Dermis microvascular lymphatic vessel endothelial cell (primary cell): Measurements from ENCODE around the gene OSBPL6. TPM values are rescaled to one million over a fixed set of nuclear protein-coding genes. Genes with fewer than 3 reads are reported as not detected.
A peak's percentile ranks its signal among the peaks of the same experiment; 100 is the strongest.
"Not testable (repeated sequence)": the region's sequence is repeated elsewhere in the genome, so short reads cannot be mapped to it uniquely, and the experiment has no call there.

Source experiments
- DNase-seq, 2 donors: peaks; one replicate each; pipeline versions ENCODE4 v3.0.0 to v3.0.0-alpha.2; 2010; ENCODE audit warnings: low read depth in 2 of 2
- total RNA-seq: library from RNA; depleted of rRNA; stranded (reverse); fragments of >200 nt; gene quantifications from 2 replicates; pipeline ENCODE4 v1.2.1, GENCODE V29; 2014

OSBPL6 gene
- total RNA-seq, 1 donor from 2014 or later = 3.9 TPM

GRCh38 chr2:178397002-178397605, 202.8 kb downstream of the OSBPL6 start:
- peak in 1 of 2 donors; percentile 62 for DNase-seq

GRCh38 chr2:178401994-178402437, 207.7 kb downstream of the OSBPL6 start:
- no peak for DNase-seq

- DNase-seq = no peak
Observed at GRCh38 chr2:178403671-178404306, 209.5 kb downstream of the OSBPL6 start.

- peak in 1 of 2 donors; percentile 93 for DNase-seq
Observed at GRCh38 chr2:178404368-178404767, 210.1 kb downstream of the OSBPL6 start.

- no peak for DNase-seq
Observed at GRCh38 chr2:178409261-178409660, 214.9 kb downstream of the OSBPL6 start.

- no peak for DNase-seq
Observed at GRCh38 chr2:178412047-178412446, 217.7 kb downstream of the OSBPL6 start.

GRCh38 chr2:178412453-178412852, 218.1 kb downstream of the OSBPL6 start:
- not testable (repeated sequence) for DNase-seq

GRCh38 chr2:178413472-178414265, 219.4 kb downstream of the OSBPL6 start:
- DNase-seq = peak in 1 of 2 donors; percentile 77

GRCh38 chr2:178414266-178415247, 220.2 kb downstream of the OSBPL6 start:
- peak; percentile 83 to 96 for DNase-seq

GRCh38 chr2:178415979-178416378, 221.7 kb downstream of the OSBPL6 start:
- DNase-seq = no peak

- no peak for DNase-seq
Observed at GRCh38 chr2:178417916-178418315, 223.6 kb downstream of the OSBPL6 start.

GRCh38 chr2:178418426-178418825, 224.1 kb downstream of the OSBPL6 start:
- DNase-seq = no peak

GRCh38 chr2:178419123-178419522, 224.8 kb downstream of the OSBPL6 start:
- DNase-seq = peak in 1 of 2 donors; percentile 54

GRCh38 chr2:178420463-178420999, 226.2 kb downstream of the OSBPL6 start:
- DNase-seq = peak in 1 of 2 donors; percentile 33

GRCh38 chr2:178422097-178422496, 227.8 kb downstream of the OSBPL6 start:
- DNase-seq = no peak

- not testable (repeated sequence) for DNase-seq
Observed at GRCh38 chr2:178423746-178424145, 229.4 kb downstream of the OSBPL6 start.

GRCh38 chr2:178425255-178425827, 231.0 kb downstream of the OSBPL6 start:
- DNase-seq = no peak

GRCh38 chr2:178426388-178426787, 232.1 kb downstream of the OSBPL6 start:
- no peak for DNase-seq

- DNase-seq = no peak
Observed at GRCh38 chr2:178427458-178427857, 233.1 kb downstream of the OSBPL6 start.

GRCh38 chr2:178428396-178428806, 234.1 kb downstream of the OSBPL6 start:
- no peak for DNase-seq
